Measurements from ENCODE around the gene LIPG. TPM values are rescaled to one million over a fixed set of nuclear protein-coding genes. Genes with fewer than 3 reads are reported as not detected.
"Not testable (repeated sequence)": the region's sequence is repeated elsewhere in the genome, so short reads cannot be mapped to it uniquely, and the experiment has no call there.

LIPG gene
- total and polyA plus RNA-seq, 8 donors: 0.39 to 8.2 (median 1.1) TPM

GRCh38 chr18:49517483-49517882 lies 44.4 kb upstream of the LIPG start:
- no peak overlapping the region for H3K27ac ChIP-seq
- H3K4me3 ChIP-seq: no peak overlapping the region
- 91 to 94% methylated on average over 2 of the region's 2 CpGs for WGBS, 2 donors
- no peaks in the 10 kb centered on the region for H3K36me3 ChIP-seq
- DNase-seq (no peak), ATAC-seq (no peak), FAIRE-seq (no peak)
- no peaks in the 10 kb centered on the region for H3K4me1 ChIP-seq
- intact Hi-C loops (cut with DNase I): loop anchor here in 1 of 3 donors (10.0 kb wide), 1 partner anchor 337 kb away; no protein-coding TSS in a partner anchor
- H3K27me3 ChIP-seq: no peaks in the 10 kb centered on the region
- H3K9me3 ChIP-seq: no peaks in the 10 kb centered on the region
- TF ChIP-seq CTCF (IDR thresholded peaks at IDR 0.05): no peak

GRCh38 chr18:49519101-49519971 lies 42.5 kb upstream of the LIPG start:
- 76 to 77% methylated on average over 10 of the region's 10 CpGs for WGBS, 2 donors
- FAIRE-seq (no peak), ATAC-seq (no peak), DNase-seq (no peak)
- no peaks in the 10 kb centered on the region for H3K9me3 ChIP-seq
- intact Hi-C loops (cut with DNase I): loop anchor here in 1 of 3 donors (10.0 kb wide), 1 partner anchor 335 kb away; no protein-coding TSS in a partner anchor
- no peaks in the 10 kb centered on the region for H3K4me1 ChIP-seq
- TF ChIP-seq CTCF (IDR thresholded peaks at IDR 0.05): no peak
- H3K36me3 ChIP-seq: no peaks in the 10 kb centered on the region
- H3K27ac ChIP-seq: no peak overlapping the region
- no peak overlapping the region for H3K4me3 ChIP-seq
- no peaks in the 10 kb centered on the region for H3K27me3 ChIP-seq

GRCh38 chr18:49520661-49521145 lies 41.2 kb upstream of the LIPG start:
- intact Hi-C loops (cut with DNase I): no loop called here
- DNase-seq: no peak

GRCh38 chr18:49521216-49521835 lies 40.5 kb upstream of the LIPG start:
- ATAC-seq (no peak), FAIRE-seq (no peak), DNase-seq (no peak)
- intact Hi-C loops (cut with DNase I): no loop called here
- Histone ChIP-seq H3K36me3 (no peaks in the 10 kb centered on the region), H3K4me1 (no peaks in the 10 kb centered on the region), H3K27me3 (no peaks in the 10 kb centered on the region), H3K9me3 (no peaks in the 10 kb centered on the region), H3K4me3 (no peak overlapping the region), H3K27ac (no peak overlapping the region)
- no peak for TF ChIP-seq CTCF (IDR thresholded peaks at IDR 0.05)
- 90% methylated on average over 7 of the region's 7 CpGs for WGBS, 2 donors

More at GRCh38 chr18:49520661-49521145, 41.2 kb upstream of the LIPG start:
- no peaks in the 10 kb centered on the region for H3K27me3 ChIP-seq
- no peak for FAIRE-seq
- H3K9me3 ChIP-seq: no peaks in the 10 kb centered on the region
- H3K36me3 ChIP-seq: no peaks in the 10 kb centered on the region
- 88% methylated on average over 2 of the region's 2 CpGs for WGBS, 2 donors
- no peak overlapping the region for H3K4me3 ChIP-seq
- no peak overlapping the region for H3K27ac ChIP-seq
- no peak for TF ChIP-seq CTCF (IDR thresholded peaks at IDR 0.05)
- H3K4me1 ChIP-seq: no peaks in the 10 kb centered on the region
- ATAC-seq: no peak

GRCh38 chr18:49523580-49524093 lies 38.2 kb upstream of the LIPG start:
- FAIRE-seq; intact Hi-C loops (cut with DNase I); ATAC-seq; H3K4me1 ChIP-seq; H3K9me3 ChIP-seq; H3K27me3 ChIP-seq; DNase-seq; H3K27ac ChIP-seq; H3K4me3 ChIP-seq; H3K36me3 ChIP-seq: not testable (repeated sequence)
- WGBS, 2 donors: 90 to 94% methylated on average over 7 of the region's 7 CpGs
